Measurements from ENCODE around the gene BICRAL.

BICRAL gene

DNA sequence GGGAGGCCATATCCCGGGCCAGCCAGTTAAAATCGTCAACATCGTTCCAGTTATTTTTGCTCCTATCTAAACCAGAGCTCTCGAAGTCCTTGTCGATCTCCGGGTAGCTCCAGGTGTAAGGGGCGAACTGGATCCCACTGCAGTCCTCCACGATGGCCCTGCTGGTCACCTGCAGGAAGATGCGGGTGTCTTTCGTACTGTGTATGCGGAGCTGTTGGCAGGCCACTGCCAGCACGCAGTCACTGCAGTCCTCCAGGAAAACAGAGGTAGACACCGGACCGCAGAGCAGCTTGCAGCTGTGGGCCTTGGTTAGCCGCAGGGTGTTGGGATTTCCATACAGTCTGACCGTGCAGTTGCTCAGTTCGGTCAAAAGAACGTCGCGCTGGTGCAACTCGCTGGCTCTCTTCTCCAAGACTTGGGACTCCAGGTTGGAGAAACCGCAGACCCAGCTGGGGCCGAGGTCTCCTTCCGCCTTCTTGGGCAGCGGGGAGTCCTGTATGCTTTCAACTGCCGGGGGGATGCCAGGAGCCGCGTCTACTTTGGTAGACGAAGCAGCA is 36.7 kb upstream of the BICRAL start:
- peak overlapping the region; percentile 90 for H3K4me3 ChIP-seq (ENCODE audit: low read length)
- peak; percentile 30 for DNase-seq (ENCODE audit: low read depth)
- TF ChIP-seq, protein P1, sequence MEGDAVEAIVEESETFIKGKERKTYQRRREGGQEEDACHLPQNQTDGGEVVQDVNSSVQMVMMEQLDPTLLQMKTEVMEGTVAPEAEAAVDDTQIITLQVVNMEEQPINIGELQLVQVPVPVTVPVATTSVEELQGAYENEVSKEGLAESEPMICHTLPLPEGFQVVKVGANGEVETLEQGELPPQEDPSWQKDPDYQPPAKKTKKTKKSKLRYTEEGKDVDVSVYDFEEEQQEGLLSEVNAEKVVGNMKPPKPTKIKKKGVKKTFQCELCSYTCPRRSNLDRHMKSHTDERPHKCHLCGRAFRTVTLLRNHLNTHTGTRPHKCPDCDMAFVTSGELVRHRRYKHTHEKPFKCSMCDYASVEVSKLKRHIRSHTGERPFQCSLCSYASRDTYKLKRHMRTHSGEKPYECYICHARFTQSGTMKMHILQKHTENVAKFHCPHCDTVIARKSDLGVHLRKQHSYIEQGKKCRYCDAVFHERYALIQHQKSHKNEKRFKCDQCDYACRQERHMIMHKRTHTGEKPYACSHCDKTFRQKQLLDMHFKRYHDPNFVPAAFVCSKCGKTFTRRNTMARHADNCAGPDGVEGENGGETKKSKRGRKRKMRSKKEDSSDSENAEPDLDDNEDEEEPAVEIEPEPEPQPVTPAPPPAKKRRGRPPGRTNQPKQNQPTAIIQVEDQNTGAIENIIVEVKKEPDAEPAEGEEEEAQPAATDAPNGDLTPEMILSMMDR (IDR thresholded peaks at IDR 0.05; ENCODE audit: insufficient read depth, low read depth, low read length, missing control alignments) = no peak

GRCh38 chr6:42745640-42746462 is 36.0 kb upstream of the BICRAL start, which contains the start of gene TBCC:
TSS of gene TBCC (minus strand) at chr6:42746103. CDS start at chr6:42746073, 30 bp downstream.
- peak; percentile 99 for DNase-seq (ENCODE audit: low read depth)
- peak within 1 kb of the TSS; percentile 90 for H3K4me3 ChIP-seq (ENCODE audit: low read length)
- TF ChIP-seq, protein P1 (IDR thresholded peaks at IDR 0.05; ENCODE audit: insufficient read depth, low read depth, low read length, missing control alignments) = no peak

DNA sequence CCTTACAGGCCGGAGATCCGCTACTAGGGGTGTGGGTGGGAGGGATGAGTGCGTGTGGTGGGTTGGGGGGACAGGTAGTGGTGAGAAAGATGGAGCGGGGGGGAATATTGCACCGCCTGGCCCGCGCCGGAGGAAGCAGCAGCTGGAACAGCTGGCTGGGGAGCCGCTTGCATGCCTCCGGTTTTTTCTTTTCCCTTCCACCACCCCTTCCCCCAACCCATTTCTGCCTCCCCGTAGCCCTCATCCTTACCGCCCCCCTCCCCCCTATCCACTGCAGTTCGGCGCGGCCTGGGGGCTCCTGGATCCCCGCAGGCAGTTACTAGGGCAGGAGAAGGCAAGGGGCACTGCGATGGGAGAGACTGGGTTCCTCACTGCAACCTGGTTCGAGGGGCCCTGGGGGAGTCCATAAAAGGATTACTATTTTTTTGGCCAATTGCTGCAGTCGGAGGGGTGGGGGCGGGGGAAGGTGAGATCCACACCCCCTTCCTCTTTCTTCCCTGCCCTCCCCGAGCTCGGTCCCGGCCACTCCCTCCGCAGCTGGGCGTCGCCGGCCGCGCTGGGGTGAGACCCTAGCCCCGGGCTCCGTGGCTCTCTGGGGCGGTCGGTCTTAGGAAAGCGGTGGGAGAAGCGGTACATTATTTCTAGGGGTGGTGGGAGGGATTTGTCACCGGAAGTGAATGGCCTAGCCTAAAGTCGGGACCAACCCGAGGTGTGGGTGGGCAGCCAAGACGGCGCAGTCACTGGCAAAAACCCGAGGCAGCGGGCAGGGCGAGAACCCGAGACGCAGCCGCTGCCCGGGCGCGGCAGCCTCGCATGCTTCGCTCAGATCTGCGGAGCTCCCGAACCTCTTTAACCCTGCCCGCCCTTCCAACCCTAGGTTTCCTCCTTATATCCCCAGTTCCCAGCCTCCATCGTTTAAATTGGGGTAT is 35.1 kb upstream of the BICRAL start:
- TF ChIP-seq, protein P1 (IDR thresholded peaks at IDR 0.05; ENCODE audit: insufficient read depth, low read depth, low read length, missing control alignments) = no peak
- DNase-seq (ENCODE audit: low read depth) = peak; percentile 88
- H3K4me3 ChIP-seq (ENCODE audit: low read length) = peak overlapping the region; percentile 69

DNA sequence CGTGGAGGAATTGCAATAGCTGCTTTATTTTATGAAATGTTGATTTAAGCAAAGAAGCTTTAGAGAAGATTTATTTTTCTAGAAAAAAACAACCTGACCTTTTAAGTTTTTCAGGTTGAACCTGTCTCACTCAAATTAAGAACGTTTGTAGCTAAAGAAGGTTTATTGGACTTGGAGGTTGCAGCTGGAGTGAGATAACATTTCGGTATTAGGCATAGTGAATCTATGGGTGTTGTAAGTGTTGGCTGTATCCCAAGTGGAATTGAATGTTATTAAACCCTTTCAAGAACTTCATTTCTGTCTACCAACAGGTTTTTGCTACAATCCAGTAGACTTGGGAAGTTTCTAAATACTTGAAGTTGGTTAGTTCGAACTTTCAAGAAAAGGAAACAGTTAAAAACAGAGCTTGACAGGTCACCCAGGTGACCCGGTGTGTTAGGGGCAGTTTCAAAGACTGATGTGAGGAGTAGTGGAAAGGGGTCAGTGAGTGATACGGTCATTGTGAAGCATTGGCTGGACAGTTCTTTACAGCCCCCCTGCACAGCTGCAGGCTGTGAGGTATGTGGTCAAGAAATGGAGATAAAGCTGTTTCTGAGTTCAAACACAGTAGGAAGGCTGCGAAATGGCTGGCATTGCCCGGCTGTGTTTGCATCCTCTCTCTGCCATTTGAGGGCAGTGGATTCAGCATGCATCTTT is 33.5 kb upstream of the BICRAL start:
- TF ChIP-seq, protein P1 (IDR thresholded peaks at IDR 0.05; ENCODE audit: insufficient read depth, low read depth, low read length, missing control alignments) = no peak
- no peak for DNase-seq (ENCODE audit: low read depth)
- H3K4me3 ChIP-seq (ENCODE audit: low read length) = no peak overlapping the region

GRCh38 chr6:42751055-42751454 is 30.8 kb upstream of the BICRAL start:
- TF ChIP-seq, protein P1 (IDR thresholded peaks at IDR 0.05; ENCODE audit: insufficient read depth, low read depth, low read length, missing control alignments) = no peak
- H3K4me3 ChIP-seq (ENCODE audit: low read length) = no peak overlapping the region
- DNase-seq (ENCODE audit: low read depth) = no peak

- DNase-seq (ENCODE audit: low read depth) = no peak
- H3K4me3 ChIP-seq (ENCODE audit: low read length) = no peak overlapping the region
- TF ChIP-seq, protein P1 (IDR thresholded peaks at IDR 0.05; ENCODE audit: insufficient read depth, low read depth, low read length, missing control alignments) = no peak
Observed at GRCh38 chr6:42754759-42755158, 27.1 kb upstream of the BICRAL start.
